IMR-90 (cell line): ENCODE measurements around the gene NMNAT1. TPM values are rescaled to one million over a fixed set of nuclear protein-coding genes. Genes with fewer than 3 reads are reported as not detected.

Experiments used
- ATAC-seq: fragments of 200-7000 bp; cut with Tn5 transposase; 2 replicates; pipeline ENCODE4 v1.9.1; 2020; ENCODE audit warnings: low read depth, mild to moderate bottlenecking, moderate library complexity
- BruUV-seq: library from RNA; stranded (reverse); fragments of 400-500 nt; replicated peaks from 2 replicates; lab custom pipeline; 2021; lab: Mats Ljungman, UMichigan
- CTCF ChIA-PET: fragments of 300-600 bp; formaldehyde crosslinking; extraction: SDS; loops from one replicate; lab custom pipeline; 2021; ENCODE audit warnings: antibody characterized with exemption; lab: Yijun Ruan, JAX
- POLR2A ChIA-PET: fragments of 300-600 bp; sonication (Branson Sonifier 250); formaldehyde crosslinking; loops from one replicate; lab custom pipeline; 2022; ENCODE audit warnings: antibody characterized with exemption; ENCODE audit not compliant: unreplicated experiment; lab: Charles Lee
- DNase-seq: peaks from one replicate; pipeline ENCODE4 v3.0.0; 2013
- H2AFZ ChIP-seq: replicated peaks from 2 replicates; pipeline ENCODE3; 2013; ENCODE audit warnings: low read length, mild to moderate bottlenecking; ENCODE audit not compliant: poor library complexity
- H2AK5ac ChIP-seq: 2 replicates; pipeline ENCODE4 v1.6.1; 2013; ENCODE audit warnings: low read depth, low read length, inconsistent platforms
- H2AK9ac ChIP-seq: replicated peaks from 2 replicates; pipeline ENCODE3; 2013; ENCODE audit warnings: mild to moderate bottlenecking, low read depth, low read length, moderate library complexity; ENCODE audit not compliant: poor library complexity
- H2BK120ac ChIP-seq: 2 replicates; pipeline ENCODE4 v1.6.1; 2013; ENCODE audit warnings: low read depth, low read length, inconsistent platforms
- H2BK15ac ChIP-seq: 3 replicates; pipeline ENCODE4 v1.6.1; 2013; ENCODE audit warnings: low read depth, low read length, inconsistent platforms
- H2BK20ac ChIP-seq: 2 replicates; pipeline ENCODE4 v1.6.1; 2013; ENCODE audit warnings: low read depth, mild to moderate bottlenecking, inconsistent platforms, low read length, moderate library complexity
- H2BK5ac ChIP-seq: 2 replicates; pipeline ENCODE4 v1.6.1; 2013; ENCODE audit warnings: mild to moderate bottlenecking, low read depth, low read length, inconsistent platforms; ENCODE audit not compliant: poor library complexity, severe bottlenecking
- H3K14ac ChIP-seq: replicated peaks from 2 replicates; pipeline ENCODE4 v1.6.1; 2013; ENCODE audit warnings: low read depth, low read length, inconsistent platforms
- H3K18ac ChIP-seq: 2 replicates; pipeline ENCODE4 v1.6.1; 2013; ENCODE audit warnings: low read depth, low read length, control low read depth
- H3K23ac ChIP-seq: 2 replicates; pipeline ENCODE4 v1.6.1; 2013; ENCODE audit warnings: low read depth, low read length, inconsistent platforms
- H3K27ac ChIP-seq: 2 replicates; pipeline ENCODE4 v1.5.1; 2013; ENCODE audit warnings: mild to moderate bottlenecking, control low read depth, low read length; ENCODE audit not compliant: insufficient read depth
- H3K27me3 ChIP-seq: 2 replicates; pipeline ENCODE4 v1.6.1; 2013; ENCODE audit warnings: low read length; ENCODE audit not compliant: control insufficient read depth, insufficient read depth
- H3K36me3 ChIP-seq: 2 replicates; pipeline ENCODE4 v1.6.1; 2013; ENCODE audit warnings: low read length, mixed read lengths; ENCODE audit not compliant: control insufficient read depth, insufficient read depth
- H3K4ac ChIP-seq: 2 replicates; pipeline ENCODE4 v1.6.1; 2013; ENCODE audit warnings: low read depth, low read length, inconsistent platforms
- H3K4me1 ChIP-seq: 2 replicates; pipeline ENCODE4 v1.6.1; 2013; ENCODE audit warnings: low read length, mixed read lengths; ENCODE audit not compliant: control insufficient read depth, insufficient read depth
- H3K4me2 ChIP-seq: 2 replicates; pipeline ENCODE4 v1.6.1; 2013; ENCODE audit warnings: low read depth, mild to moderate bottlenecking, control low read depth, low read length, moderate library complexity
- H3K4me3 ChIP-seq: 2 replicates; pipeline ENCODE4 v1.5.1; 2013; ENCODE audit warnings: low read depth, mild to moderate bottlenecking, control low read depth, low read length, moderate library complexity; ENCODE audit not compliant: insufficient read depth
- H3K56ac ChIP-seq: 2 replicates; pipeline ENCODE4 v1.6.1; 2013; ENCODE audit warnings: low read length, inconsistent platforms; ENCODE audit not compliant: insufficient read depth; ENCODE audit errors: extremely low read depth
- H3K79me1 ChIP-seq, 2 experiments: 2 replicates each; pipeline ENCODE4 v1.6.1; 2013; ENCODE audit warnings: low read length in 2 of 2, inconsistent platforms in 1 of 2, low read depth in 1 of 2
- H3K9ac ChIP-seq: 2 replicates; pipeline ENCODE4 v1.6.1; 2013; ENCODE audit warnings: low read depth, low read length, control low read depth
- H3K9me1 ChIP-seq: 2 replicates; pipeline ENCODE4 v1.6.1; 2013; ENCODE audit warnings: low read length, inconsistent platforms; ENCODE audit not compliant: insufficient read depth
- H3K9me3 ChIP-seq: 2 replicates; pipeline ENCODE4 v1.6.1; 2013; ENCODE audit warnings: low read length; ENCODE audit not compliant: control insufficient read depth, insufficient read depth
- H4K20me1 ChIP-seq: 2 replicates; pipeline ENCODE4 v1.6.1; 2013; ENCODE audit warnings: low read length, inconsistent platforms; ENCODE audit not compliant: insufficient read depth
- H4K5ac ChIP-seq: 2 replicates; pipeline ENCODE4 v1.6.1; 2013; ENCODE audit warnings: mild to moderate bottlenecking, low read depth, low read length, control low read depth
- H4K8ac ChIP-seq, 2 experiments: 2 replicates each; pipeline ENCODE4 v1.6.1; 2013; ENCODE audit warnings: low read depth in 2 of 2, low read length in 2 of 2, control low read depth in 1 of 2, inconsistent platforms in 1 of 2
- H4K91ac ChIP-seq: 2 replicates; pipeline ENCODE4 v1.6.1; 2013; ENCODE audit warnings: low read depth, low read length, inconsistent platforms; ENCODE audit not compliant: insufficient read depth
- BHLHE40 ChIP-seq: fragments of 150-350 bp; IDR thresholded peaks from 2 replicates; pipeline ENCODE4 v1.6.1; 2016; ENCODE audit warnings: mild to moderate bottlenecking, low read depth, low read length
- CTCF ChIP-seq: conservative IDR thresholded peaks from 2 replicates; pipeline ENCODE4 v1.5.1; 2012; ENCODE audit warnings: mild to moderate bottlenecking, low read depth, low read length, improper control_type of control experiment
- FOS ChIP-seq: fragments of 150-350 bp; IDR thresholded peaks from 2 replicates; pipeline ENCODE4 v1.6.1; 2016; ENCODE audit warnings: low read depth, low read length
- MAFK ChIP-seq: IDR thresholded peaks from 2 replicates; pipeline ENCODE4 v1.6.1; 2012; ENCODE audit warnings: low read depth, low read length, improper control_type of control experiment
- MAZ ChIP-seq: IDR thresholded peaks from 2 replicates; pipeline ENCODE4 v1.6.1; 2012; ENCODE audit warnings: low read depth, mild to moderate bottlenecking, low read length, improper control_type of control experiment, moderate library complexity, borderline replicate concordance
- MXI1 ChIP-seq: IDR thresholded peaks from 2 replicates; pipeline ENCODE4 v1.6.1; 2012; ENCODE audit warnings: low read depth, mild to moderate bottlenecking, low read length, moderate library complexity, borderline replicate concordance
- NFE2L2 ChIP-seq: fragments of 150-350 bp; IDR thresholded peaks from 2 replicates; pipeline ENCODE4 v1.6.1; 2016; ENCODE audit warnings: low read depth, mild to moderate bottlenecking, low read length
- POLR2A ChIP-seq: IDR thresholded peaks from 2 replicates; pipeline ENCODE4 v1.6.1; 2012; ENCODE audit warnings: mild to moderate bottlenecking, low read depth, low read length
- RAD21 ChIP-seq: IDR thresholded peaks from 2 replicates; pipeline ENCODE4 v1.6.1; 2012; ENCODE audit warnings: low read length, improper control_type of control experiment
- RFX5 ChIP-seq: IDR thresholded peaks from 2 replicates; pipeline ENCODE4 v1.8.0; 2012; ENCODE audit warnings: low read depth, mild to moderate bottlenecking, low read length, moderate library complexity
- SMC3 ChIP-seq: fragments of 150-350 bp; IDR thresholded peaks from 2 replicates; pipeline ENCODE4 v1.6.1; 2016; ENCODE audit warnings: low read depth, mild to moderate bottlenecking, antibody characterized with exemption, low read length, moderate library complexity
- USF2 ChIP-seq: fragments of 150-350 bp; IDR thresholded peaks from 2 replicates; pipeline ENCODE4 v1.6.1; 2017; ENCODE audit warnings: mild to moderate bottlenecking, antibody characterized with exemption, low read length, low read depth
- WGBS, 2 experiments: methylation state at CpG; one replicate each; pipeline versions ENCODE4 v1.1.5 to v1.1.7; 2013; ENCODE audit warnings: missing lambda C conversion rate in 2 of 2; ENCODE audit not compliant: insufficient read length in 1 of 2; ENCODE audit errors: extremely low coverage in 2 of 2; 5-methylcytosine and 5-hydroxymethylcytosine counted together
- dilution Hi-C: fragments of 300-500 bp; cut with HindIII; formaldehyde crosslinking; loops from one replicate; pipeline ENCODE4 v1.14.3; 2018; ENCODE audit warnings: low sequenced_read_pairs; ENCODE audit not compliant: unreplicated experiment
- in situ Hi-C: fragments of 300-500 bp; cut with MboI; formaldehyde crosslinking; loops from 3 replicates; pipeline ENCODE4 v1.14.3; 2019; ENCODE audit warnings: low sequenced_read_pairs, inconsistent platforms, mixed read lengths
- intact Hi-C: fragments of 100-400 bp; cut with micrococcal nuclease; formaldehyde crosslinking; loops from 2 replicates; pipeline ENCODE4 v1.10.0; 2022
- polyA plus RNA-seq, 3 experiments: library from polyadenylated mRNA; depleted of rRNA; stranded (reverse); fragments of >200 nt; gene quantifications; 2 replicates each; pipeline ENCODE4 v1.2.3, GENCODE V29; 2012; ENCODE audit warnings: low replicate concordance in 1 of 3
- total RNA-seq: library from RNA; depleted of rRNA; stranded (reverse); fragments of >200 nt; gene quantifications from 2 replicates; pipeline ENCODE4 v1.2.3, GENCODE V29; 2012

Gene NMNAT1
- total and polyA plus RNA-seq, 2 of the 4 experiments (the other 2 are of a cell fraction) = 9.1 to 11.7 TPM

- no peaks in the 10 kb centered on the region for H3K36me3 ChIP-seq
- peak overlapping the region; percentile 4; the same call in 1 of the 3 replicates for H2BK15ac ChIP-seq
- ChIA-PET CTCF (no interaction called here), POLR2A (no interaction called here)
- H3K9ac ChIP-seq = peak overlapping the region; percentile 46
- H3K27ac ChIP-seq = peak overlapping the region; percentile 62
- DNase-seq = peak; percentile 98
- in situ Hi-C loops = no loop called here
- no peaks in the 10 kb centered on the region for H3K27me3 ChIP-seq
- H2AK5ac ChIP-seq = no peak overlapping the region
- peak overlapping the region; percentile 52; the same call in 1 of the 2 replicates for H3K56ac ChIP-seq
- H3K14ac ChIP-seq = peak overlapping the region; percentile 83
- H4K20me1 ChIP-seq = no peaks in the 10 kb centered on the region
- peak overlapping the region; percentile 63 for H3K4me2 ChIP-seq
- H3K4ac ChIP-seq = peak overlapping the region; percentile 69
- peaks cover 5% of the 10 kb centered on the region; the same call in 1 of the 2 replicates for H3K9me1 ChIP-seq
- H2BK20ac ChIP-seq = no peak overlapping the region
- H3K9me3 ChIP-seq = no peaks in the 10 kb centered on the region
- dilution Hi-C loops = no loop called here
- TF ChIP-seq RFX5 (no peak), BHLHE40 (no peak), MAZ (peak; percentile 83), POLR2A (peak; percentile 7; the same call in 1 of the 2 replicates), MXI1 (peak; percentile 87; the same call in 1 of the 2 replicates), FOS (no peak), MAFK (no peak), SMC3 (no peak), USF2 (peak; percentile 44; the same call in 1 of the 2 replicates), CTCF (no peak), NFE2L2 (no peak), RAD21 (no peak)
- peak overlapping the region; percentile 93 for H2AFZ ChIP-seq
- peak overlapping the region; percentile 21; the same call in 1 of the 2 replicates for H3K18ac ChIP-seq
- WGBS, 2 experiments = 0% methylated on average over 20 of the region's 45 CpGs; no CpG with 5 or more reads in 1 of the 2 experiments
- H3K23ac ChIP-seq = peak overlapping the region; percentile 86; the same call in 1 of the 2 replicates
- H3K4me3 ChIP-seq = peak overlapping the region; percentile 51
- peaks cover 5% of the 10 kb centered on the region for H3K4me1 ChIP-seq
- peak; percentile 97 for ATAC-seq
- intact Hi-C loops = loop anchor here (1.0 kb wide), 1 partner anchor 32 kb away; no protein-coding TSS in a partner anchor
- H4K91ac ChIP-seq = peak overlapping the region; percentile 35; the same call in 1 of the 2 replicates
- no peak overlapping the region for H2AK9ac ChIP-seq
- peak overlapping the region; percentile 10 to 90; a peak in 3 of 4 replicates for H4K8ac ChIP-seq
- peak overlapping the region; percentile 34 for H2BK5ac ChIP-seq
- H3K79me1 ChIP-seq = peaks cover 22 to 23% of the 10 kb centered on the region in 2 experiments
- peak overlapping the region; percentile 28; the same call in 1 of the 2 replicates for H2BK120ac ChIP-seq
- H4K5ac ChIP-seq = peak overlapping the region; percentile 60
- BruUV-seq = no TSS peak
These were observed 32.7 kb upstream of the NMNAT1 start for GRCh38 chr1:9910423-9911178.
